RPMI8226 (cell line): ENCODE data around the gene CMIP.
"Not testable (repeated sequence)": the region's sequence is repeated elsewhere in the genome, so short reads cannot be mapped to it uniquely, and the experiment has no call there.

Source experiments
- DNase-seq: peaks from one replicate; pipeline ENCODE4 v3.0.0-alpha.2; 2015

CMIP gene

GRCh38 chr16:81444448-81445121 is at the start of gene CMIP:
Gene CMIP (plus strand): TSS chr16:81444808.
- peak; percentile 84 for DNase-seq

GRCh38 chr16:81394966-81395655 is 49.5 kb upstream of the CMIP start:
- no peak for DNase-seq

- no peak for DNase-seq
Observed at GRCh38 chr16:81397058-81397878, 47.3 kb upstream of the CMIP start.

GRCh38 chr16:81397879-81398520 is 46.6 kb upstream of the CMIP start:
- DNase-seq = no peak

GRCh38 chr16:81399909-81400308 is 44.7 kb upstream of the CMIP start:
- DNase-seq = no peak

- DNase-seq = no peak
Observed at GRCh38 chr16:81401035-81401950, 43.3 kb upstream of the CMIP start.

- DNase-seq = no peak
Observed at GRCh38 chr16:81403208-81403600, 41.4 kb upstream of the CMIP start.

- DNase-seq = peak; percentile 77
Observed at GRCh38 chr16:81403601-81404391, 40.8 kb upstream of the CMIP start.

- DNase-seq = not testable (repeated sequence)
Observed at GRCh38 chr16:81405002-81405401, 39.6 kb upstream of the CMIP start.

- no peak for DNase-seq
Observed at GRCh38 chr16:81405702-81406113, 38.9 kb upstream of the CMIP start.

GRCh38 chr16:81408409-81408950 is 36.1 kb upstream of the CMIP start:
- DNase-seq = no peak

GRCh38 chr16:81409016-81409556 is 35.5 kb upstream of the CMIP start:
- DNase-seq = no peak

GRCh38 chr16:81410643-81411293 is 33.8 kb upstream of the CMIP start:
- no peak for DNase-seq

GRCh38 chr16:81413245-81413990 is 31.2 kb upstream of the CMIP start:
- no peak for DNase-seq

GRCh38 chr16:81415751-81416150 is 28.9 kb upstream of the CMIP start:
- DNase-seq = no peak

GRCh38 chr16:81416749-81417148 is 27.9 kb upstream of the CMIP start:
- DNase-seq = no peak

- no peak for DNase-seq
Observed at GRCh38 chr16:81417210-81417609, 27.4 kb upstream of the CMIP start.

GRCh38 chr16:81419806-81420205 is 24.8 kb upstream of the CMIP start:
- DNase-seq = no peak

- DNase-seq = no peak
Observed at GRCh38 chr16:81421126-81421525, 23.5 kb upstream of the CMIP start.
